K562 (cell line): Measurements from ENCODE around the gene GNAZ. TPM values are rescaled to one million over a fixed set of nuclear protein-coding genes. Genes with fewer than 3 reads are reported as not detected.

Experiments used
- ATAC-seq: fragments of 200-7000 bp; cut with Tn5 transposase; 3 replicates; pipeline ENCODE4 v1.9.1; 2020; ENCODE audit warnings: moderate library complexity
- BruUV-seq: library from RNA; stranded (reverse); fragments of 400-500 nt; replicated peaks from 2 replicates; lab custom pipeline; 2021; lab: Mats Ljungman, UMichigan
- CTCF ChIA-PET: fragments of 300-600 bp; formaldehyde crosslinking; extraction: SDS; loops from one replicate; lab custom pipeline; 2021; ENCODE audit warnings: low intra/inter-chr PET ratio; lab: Yijun Ruan, JAX
- POLR2A ChIA-PET: fragments of 300-600, 350-650 bp; sonication (Branson Sonifier 250); formaldehyde crosslinking; extraction: SDS; loops from one replicate; lab custom pipeline; 2021; ENCODE audit warnings: antibody characterized with exemption, inconsistent platforms; lab: Yijun Ruan, JAX
- DNase-seq, 4 experiments: peaks; one replicate each; pipeline versions ENCODE4 v3.0.0 to v3.0.0-alpha.2; 2011 to 2018; ENCODE audit warnings: low spot score in 3 of 4, mixed read lengths in 3 of 4; ENCODE audit errors: extremely low read depth in 1 of 4
- FAIRE-seq: peaks from 2 replicates; lab custom pipeline; 2011; peaks lifted over from hg19 to GRCh38; lab: Jason Lieb, UNC
- H2AFZ ChIP-seq: 2 replicates; pipeline ENCODE4 v1.6.0; 2011; ENCODE audit warnings: low read depth, low read length, control low read depth, inconsistent platforms
- H3K27ac ChIP-seq: fragments of 200-600 bp; 3 replicates; pipeline ENCODE4 v1.8.0; 2011; ENCODE audit warnings: low read depth, mild to moderate bottlenecking, control low read depth, inconsistent platforms, low read length, moderate library complexity, mixed read lengths; ENCODE audit errors: extremely low read depth
- H3K27me3 ChIP-seq, 2 experiments: fragments of 300-600 bp in 1 of 2; 2 replicates in 1 of 2; 3 replicates in 1 of 2; pipeline versions ENCODE4 v1.6.0 to v1.8.0; 2011; ENCODE audit warnings: inconsistent platforms in 2 of 2, low read length in 2 of 2, mild to moderate bottlenecking in 1 of 2, mixed read lengths in 1 of 2, moderate library complexity in 1 of 2; ENCODE audit not compliant: control insufficient read depth in 2 of 2, insufficient read depth in 2 of 2
- H3K36me3 ChIP-seq: fragments of 300-600 bp; 3 replicates; pipeline ENCODE4 v1.8.0; 2011; ENCODE audit warnings: mild to moderate bottlenecking, low read length, inconsistent platforms; ENCODE audit not compliant: control insufficient read depth, insufficient read depth
- H3K4me1 ChIP-seq, 2 experiments: fragments of 200-600 bp in 1 of 2; replicated peaks in 1 of 2; 2 replicates in 1 of 2; 3 replicates in 1 of 2; pipeline versions ENCODE4 v1.5.1 to v1.8.0; 2011; ENCODE audit warnings: inconsistent platforms in 2 of 2, low read length in 2 of 2, mild to moderate bottlenecking in 1 of 2, mixed read lengths in 1 of 2, moderate library complexity in 1 of 2; ENCODE audit not compliant: control insufficient read depth in 2 of 2, insufficient read depth in 2 of 2
- H3K4me2 ChIP-seq: 2 replicates; pipeline ENCODE4 v1.6.1; 2011; ENCODE audit warnings: low read length, control low read depth, inconsistent platforms, mixed read lengths; ENCODE audit not compliant: insufficient read depth
- H3K4me3 ChIP-seq: fragments of 200-600 bp; sonication (generic), shearing (Covaris generic); 2 replicates; pipeline ENCODE4 v1.5.1; 2016; ENCODE audit warnings: control low read depth, inconsistent platforms
- H3K79me2 ChIP-seq: fragments of 200-600 bp; 3 replicates; pipeline ENCODE4 v1.8.0; 2011; ENCODE audit warnings: low read length, inconsistent platforms; ENCODE audit not compliant: control insufficient read depth, insufficient read depth
- H3K9ac ChIP-seq, 2 experiments: 2 replicates each; pipeline versions ENCODE4 v1.6.0 to v1.6.1; 2011; ENCODE audit warnings: low read depth in 2 of 2, low read length in 2 of 2, control low read depth in 1 of 2, inconsistent platforms in 1 of 2, mild to moderate bottlenecking in 1 of 2, mixed read lengths in 1 of 2; ENCODE audit not compliant: insufficient read depth in 1 of 2
- H3K9me1 ChIP-seq: one replicate; pipeline ENCODE4 v1.6.0; 2011; ENCODE audit warnings: inconsistent platforms, mild to moderate bottlenecking, low read length, moderate library complexity; ENCODE audit not compliant: control insufficient read depth, insufficient read depth
- H3K9me3 ChIP-seq: replicated peaks from 2 replicates; pipeline ENCODE4 v1.5.1; 2011; ENCODE audit warnings: low read depth, low read length, inconsistent platforms; ENCODE audit not compliant: control insufficient read depth, insufficient read depth
- H4K20me1 ChIP-seq: replicated peaks from 2 replicates; pipeline ENCODE4 v1.6.1; 2011; ENCODE audit warnings: low read length, inconsistent platforms, mixed read lengths; ENCODE audit not compliant: control insufficient read depth, insufficient read depth
- CHD4 ChIP-seq: fragments of 200-600 bp; sonication (generic); IDR thresholded peaks from 3 replicates; pipeline ENCODE4 v1.6.1; 2012; ENCODE audit warnings: low read depth, mild to moderate bottlenecking, mixed read lengths, low read length, inconsistent platforms; ENCODE audit not compliant: insufficient read depth, insufficient replicate concordance, poor library complexity, severe bottlenecking
- IRF2 ChIP-seq: sonication (generic); formaldehyde crosslinking; IDR thresholded peaks from 2 replicates; pipeline ENCODE4 v1.8.1; 2022; ENCODE audit warnings: mild to moderate bottlenecking, missing genetic modification reagents
- RCOR1 ChIP-seq, 2 experiments: IDR thresholded peaks; 2 replicates each; pipeline ENCODE4 v1.6.1; 2012; ENCODE audit warnings: low read depth in 2 of 2, low read length in 2 of 2, borderline replicate concordance in 1 of 2, improper control_type of control experiment in 1 of 2
- SIX5 ChIP-seq, 2 experiments: IDR thresholded peaks; 2 replicates each; pipeline ENCODE4 v1.6.1; 2011; ENCODE audit warnings: low read length in 2 of 2, borderline replicate concordance in 1 of 2, low read depth in 1 of 2, mild to moderate bottlenecking in 1 of 2, moderate library complexity in 1 of 2; ENCODE audit not compliant: insufficient read depth in 1 of 2
- WGBS: fragments of 100-300 bp; shearing (Covaris generic); methylation state at CpG from one replicate; pipeline ENCODE4 v1.1.6; 2016; ENCODE audit warnings: low coverage, mixed read lengths; ENCODE audit not compliant: insufficient coverage; ENCODE audit errors: missing lambda C conversion rate; 5-methylcytosine and 5-hydroxymethylcytosine counted together
- in situ Hi-C: fragments of 300-500 bp; cut with MboI; formaldehyde crosslinking; loops from 4 replicates; pipeline ENCODE4 v1.15.0; 2018; ENCODE audit warnings: inconsistent platforms, mixed read lengths
- intact Hi-C: fragments of 100-400 bp; cut with micrococcal nuclease; formaldehyde crosslinking; loops from 2 replicates; pipeline ENCODE4 v1.14.2; 2022
- polyA plus RNA-seq, 8 experiments: library from polyadenylated mRNA; depleted of rRNA in 4 of 8; stranded (reverse) in 5 of 8; unstranded in 3 of 8; fragments of >200 nt; fragmentation: Nextera tagmentation in 2 of 8; fragmentation: Illumina TruSeq in 1 of 8; extraction: Ambion mirVana in 2 of 8; extraction: Trizol in 1 of 8; gene quantifications; 2 replicates each; pipeline versions ENCODE4 v1.2.1 to v1.2.3, GENCODE V29; 2011 to 2014; ENCODE audit warnings: inconsistent platforms in 1 of 8, missing spikeins in 1 of 8
- total RNA-seq, 7 experiments: library from RNA; depleted of rRNA in 6 of 7; stranded (reverse); fragments of >200 nt in 6 of 7; fragmentation: Illumina TruSeq in 2 of 7; extraction: Trizol in 2 of 7; gene quantifications; 2 replicates each; pipeline versions ENCODE4 v1.2.1 to v1.2.3, GENCODE V29; 2011 to 2021; ENCODE audit warnings: low replicate concordance in 1 of 7
- TF ChIP-seq, protein P1 (sequence below): fragments of 250-450 bp; sonication (Bioruptor Pico); IDR thresholded peaks from 2 replicates; pipeline ENCODE4 v1.9.0; 2021; ENCODE audit warnings: mild to moderate bottlenecking, inconsistent platforms
- TF ChIP-seq, protein P2 (sequence below): sonication (generic); formaldehyde crosslinking; IDR thresholded peaks from 2 replicates; pipeline ENCODE4 v1.8.1; 2023; ENCODE audit warnings: mild to moderate bottlenecking, missing genetic modification reagents

The GNAZ gene
- total and polyA plus RNA-seq, 9 of the 15 experiments (the other 6 are each of a cell fraction or from before 2014, with no cell fraction given) = 0.04 to 0.22 (median 0.13) TPM; not detected in 3

- intact Hi-C loops (no loop called here), in situ Hi-C loops (no loop called here)
- Histone ChIP-seq H3K9me1 (peaks cover 14% of the 10 kb centered on the region), H2AFZ (no peak overlapping the region), H3K4me3 (no peak overlapping the region), H3K27ac (no peak overlapping the region), H3K4me2 (no peak overlapping the region), H3K27me3 (peaks cover 54 to 91% of the 10 kb centered on the region in 2 experiments), H3K9ac (peak overlapping the region in 1 of 2 experiments; percentile 1; a peak in 1 of 4 replicates), H3K79me2 (no peaks in the 10 kb centered on the region), H3K9me3 (no peaks in the 10 kb centered on the region), H3K36me3 (no peaks in the 10 kb centered on the region), H4K20me1 (peaks cover 74% of the 10 kb centered on the region), H3K4me1 (peaks cover 4 to 23% of the 10 kb centered on the region in 2 experiments; a peak in 4 of 5 replicates)
- WGBS = 1% methylated on average over 11 of the region's 11 CpGs
- DNase-seq = no peak
- TF ChIP-seq IRF2 (CRISPR knock-in tag) (no peak), RCOR1 (IDR thresholded peaks at IDR 0.05; ENCODE audit: borderline replicate concordance in 1 of 2, low read depth in 2 of 2, low read length in 2 of 2) (no peak), CHD4 (no peak), SIX5 (IDR thresholded peaks at IDR 0.05; ENCODE audit: borderline replicate concordance in 1 of 2, insufficient read depth in 1 of 2, low read depth in 1 of 2, low read length in 2 of 2) (peak in 1 of 2 experiments; percentile 4; a peak in 1 of 4 replicates)
- TF ChIP-seq, protein P1, sequence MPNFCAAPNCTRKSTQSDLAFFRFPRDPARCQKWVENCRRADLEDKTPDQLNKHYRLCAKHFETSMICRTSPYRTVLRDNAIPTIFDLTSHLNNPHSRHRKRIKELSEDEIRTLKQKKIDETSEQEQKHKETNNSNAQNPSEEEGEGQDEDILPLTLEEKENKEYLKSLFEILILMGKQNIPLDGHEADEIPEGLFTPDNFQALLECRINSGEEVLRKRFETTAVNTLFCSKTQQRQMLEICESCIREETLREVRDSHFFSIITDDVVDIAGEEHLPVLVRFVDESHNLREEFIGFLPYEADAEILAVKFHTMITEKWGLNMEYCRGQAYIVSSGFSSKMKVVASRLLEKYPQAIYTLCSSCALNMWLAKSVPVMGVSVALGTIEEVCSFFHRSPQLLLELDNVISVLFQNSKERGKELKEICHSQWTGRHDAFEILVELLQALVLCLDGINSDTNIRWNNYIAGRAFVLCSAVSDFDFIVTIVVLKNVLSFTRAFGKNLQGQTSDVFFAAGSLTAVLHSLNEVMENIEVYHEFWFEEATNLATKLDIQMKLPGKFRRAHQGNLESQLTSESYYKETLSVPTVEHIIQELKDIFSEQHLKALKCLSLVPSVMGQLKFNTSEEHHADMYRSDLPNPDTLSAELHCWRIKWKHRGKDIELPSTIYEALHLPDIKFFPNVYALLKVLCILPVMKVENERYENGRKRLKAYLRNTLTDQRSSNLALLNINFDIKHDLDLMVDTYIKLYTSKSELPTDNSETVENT (CRISPR knock-in tag) = peak; percentile 65; the same call in 1 of the 2 replicates
- TF ChIP-seq, protein P2, sequence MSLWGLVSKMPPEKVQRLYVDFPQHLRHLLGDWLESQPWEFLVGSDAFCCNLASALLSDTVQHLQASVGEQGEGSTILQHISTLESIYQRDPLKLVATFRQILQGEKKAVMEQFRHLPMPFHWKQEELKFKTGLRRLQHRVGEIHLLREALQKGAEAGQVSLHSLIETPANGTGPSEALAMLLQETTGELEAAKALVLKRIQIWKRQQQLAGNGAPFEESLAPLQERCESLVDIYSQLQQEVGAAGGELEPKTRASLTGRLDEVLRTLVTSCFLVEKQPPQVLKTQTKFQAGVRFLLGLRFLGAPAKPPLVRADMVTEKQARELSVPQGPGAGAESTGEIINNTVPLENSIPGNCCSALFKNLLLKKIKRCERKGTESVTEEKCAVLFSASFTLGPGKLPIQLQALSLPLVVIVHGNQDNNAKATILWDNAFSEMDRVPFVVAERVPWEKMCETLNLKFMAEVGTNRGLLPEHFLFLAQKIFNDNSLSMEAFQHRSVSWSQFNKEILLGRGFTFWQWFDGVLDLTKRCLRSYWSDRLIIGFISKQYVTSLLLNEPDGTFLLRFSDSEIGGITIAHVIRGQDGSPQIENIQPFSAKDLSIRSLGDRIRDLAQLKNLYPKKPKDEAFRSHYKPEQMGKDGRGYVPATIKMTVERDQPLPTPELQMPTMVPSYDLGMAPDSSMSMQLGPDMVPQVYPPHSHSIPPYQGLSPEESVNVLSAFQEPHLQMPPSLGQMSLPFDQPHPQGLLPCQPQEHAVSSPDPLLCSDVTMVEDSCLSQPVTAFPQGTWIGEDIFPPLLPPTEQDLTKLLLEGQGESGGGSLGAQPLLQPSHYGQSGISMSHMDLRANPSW (CRISPR knock-in tag) = peak; percentile 81; the same call in 1 of the 2 replicates
- ChIA-PET CTCF (no interaction called here), POLR2A (interaction anchor here (0.6 to 9.8 kb wide), 9 partner anchors 8 to 218 kb away, joined by 3 to 136 read pairs (median 7); no protein-coding TSS in a partner anchor)
- BruUV-seq = no TSS peak
- no peak for ATAC-seq
- no peak for FAIRE-seq
Observed at GRCh38 chr22:23072911-23073491, 2.7 kb downstream of the GNAZ start.
